IPS-NIHi11 (cell line): ENCODE results near the gene OGN.

Experiments
- DNase-seq: peaks from one replicate; pipeline ENCODE4 v3.0.0; 2012; ENCODE audit warnings: mixed read lengths, low spot score

OGN gene

GRCh38 chr9:92405818-92406217, 1.4 kb upstream of the OGN start:
- no peak for DNase-seq

DNA sequence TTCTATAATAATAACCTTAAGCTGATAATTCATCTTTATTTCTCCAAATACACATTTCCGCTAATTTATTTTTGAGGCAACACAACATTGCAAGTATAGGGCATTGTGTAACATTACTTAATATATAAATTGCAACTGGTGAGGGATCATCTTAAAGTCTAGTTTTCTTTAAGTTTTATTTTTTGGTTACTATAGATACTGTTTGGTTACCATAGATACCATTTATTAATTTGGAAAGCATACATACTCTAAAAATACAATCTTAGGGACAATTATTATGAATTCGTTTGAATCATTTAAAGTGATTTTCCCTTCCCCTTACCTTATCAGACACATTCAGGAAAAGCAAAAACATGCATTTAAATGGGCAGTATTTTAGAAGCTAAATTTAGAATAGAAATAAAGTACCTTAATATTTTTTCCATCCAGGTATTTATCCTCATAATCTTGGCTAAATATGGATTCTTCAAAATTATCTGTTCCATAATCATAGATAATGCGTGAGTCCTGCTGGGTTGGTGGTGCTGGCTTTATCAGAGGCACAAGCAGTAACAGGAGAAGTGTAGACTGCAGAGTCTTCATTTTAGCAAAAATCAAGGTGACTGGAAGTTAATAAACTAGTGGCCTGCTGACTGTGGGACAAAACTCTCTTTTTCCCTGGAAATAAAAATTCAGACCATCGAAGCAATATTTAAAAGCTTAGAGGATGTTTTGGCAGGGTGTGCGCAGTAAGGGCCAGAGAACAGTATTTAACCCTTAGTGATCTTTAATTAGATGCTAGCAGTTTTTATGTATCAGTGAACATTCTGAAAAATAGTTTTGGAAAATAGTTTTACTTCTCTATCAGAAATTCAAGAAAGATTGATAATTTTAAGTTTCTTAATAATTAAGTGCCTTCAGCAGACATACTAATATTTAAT, 1.3 kb downstream of the OGN start:
- DNase-seq: no peak

DNA sequence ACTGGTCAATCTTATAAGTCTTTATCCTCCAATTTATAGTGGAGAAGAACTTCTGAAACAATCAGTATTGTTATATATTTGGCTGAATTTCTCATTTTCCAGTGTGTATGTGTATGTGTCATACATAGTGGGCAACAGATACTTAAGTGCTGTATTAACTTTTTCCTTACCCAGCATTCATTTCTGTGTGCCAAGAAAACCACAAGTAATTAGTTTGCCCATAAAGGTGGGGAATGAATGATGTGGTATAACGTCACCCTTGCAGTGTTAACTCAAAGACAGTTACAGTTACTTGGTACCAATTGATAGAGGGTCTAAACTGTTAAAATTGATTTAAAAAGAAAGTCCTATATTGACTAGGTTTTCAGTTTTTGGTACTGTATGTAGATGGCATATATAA, 2.0 kb downstream of the OGN start:
- no peak for DNase-seq

GRCh38 chr9:92397853-92398252, 6.5 kb downstream of the OGN start:
- DNase-seq: no peak

DNA sequence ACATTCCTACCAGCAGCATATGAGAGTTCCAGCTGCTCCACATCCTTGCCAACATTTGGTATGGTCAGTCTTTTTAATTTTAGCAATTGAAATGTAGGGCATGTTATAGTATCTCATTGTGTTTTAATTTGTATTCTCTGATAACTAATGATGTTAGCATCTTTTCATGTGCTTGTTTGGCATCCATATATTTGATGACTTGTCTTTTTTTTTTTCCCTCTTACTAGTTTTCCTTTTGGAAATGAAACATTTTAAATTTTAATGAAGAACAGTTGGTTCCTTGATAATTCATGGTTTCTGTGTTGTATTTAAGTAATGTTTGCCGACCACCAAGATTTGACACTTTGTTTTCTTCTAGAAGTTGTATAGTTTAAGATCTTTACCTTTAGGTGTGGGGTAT, 8.8 kb downstream of the OGN start:
- DNase-seq: no peak

DNA sequence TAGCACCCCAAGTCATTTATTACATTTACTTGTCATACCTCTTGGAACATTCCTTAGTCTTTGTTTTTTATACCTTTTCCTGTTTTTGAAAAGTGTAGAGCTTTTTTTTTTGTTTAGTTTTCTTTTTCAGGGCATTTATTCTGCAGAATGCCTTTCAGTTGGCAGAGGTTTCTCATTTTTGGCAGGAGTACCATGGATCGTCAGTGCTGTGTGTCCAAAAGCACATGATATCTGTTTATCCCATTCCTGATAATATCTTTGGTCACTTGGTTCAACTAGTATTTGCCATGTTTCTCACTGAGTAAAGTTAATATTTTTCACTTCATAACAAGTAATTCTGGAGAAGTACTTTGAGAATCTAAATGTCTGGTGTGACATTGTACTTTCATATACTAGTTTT, 10.7 kb downstream of the OGN start:
- no peak for DNase-seq

DNA sequence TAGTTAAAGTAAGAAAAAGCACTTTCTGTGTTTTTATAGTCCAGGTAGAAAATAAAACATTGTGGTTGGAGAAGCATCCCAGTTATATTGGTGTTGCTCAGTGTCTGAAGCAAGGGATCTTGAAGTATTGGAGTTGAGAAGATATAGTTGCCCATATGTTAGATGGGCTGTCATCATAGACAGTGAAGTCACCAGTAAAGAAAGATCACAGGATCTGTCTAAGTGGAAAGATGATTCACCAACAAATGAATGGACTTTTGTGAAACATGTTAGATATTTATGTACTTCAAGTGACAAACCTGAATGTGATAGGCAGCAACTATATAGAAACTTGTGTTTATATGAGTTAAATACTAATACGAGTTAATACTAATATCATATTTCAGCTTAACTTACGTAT, 11.7 kb downstream of the OGN start:
- no peak for DNase-seq

DNA sequence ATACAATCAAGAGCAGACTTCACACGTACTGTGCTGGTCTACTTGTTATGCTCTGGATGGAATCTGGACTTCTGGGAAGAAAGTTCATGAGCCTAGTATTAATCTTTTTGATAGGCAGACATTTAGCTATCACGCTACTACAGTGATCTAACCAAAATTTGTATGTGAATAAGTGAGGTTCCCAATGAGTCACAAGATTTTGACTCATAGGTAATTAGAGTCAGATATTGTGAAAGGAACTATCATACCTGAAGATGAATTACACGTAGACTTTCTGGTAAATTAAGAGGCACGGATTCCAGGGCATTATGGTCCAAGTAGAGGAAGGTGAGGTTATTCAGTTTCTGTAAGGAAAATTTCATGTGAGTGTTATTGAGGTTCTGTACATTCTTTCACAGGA, 18.4 kb downstream of the OGN start:
- DNase-seq: no peak

GRCh38 chr9:92385477-92385876, 18.9 kb downstream of the OGN start:
- no peak for DNase-seq

GRCh38 chr9:92385001-92385400, 19.4 kb downstream of the OGN start:
- DNase-seq: no peak

GRCh38 chr9:92384375-92384774, 20.0 kb downstream of the OGN start:
- DNase-seq: no peak

- DNase-seq: no peak
These were observed 22.6 kb downstream of the OGN start for GRCh38 chr9:92381775-92382174.

- DNase-seq: no peak
These were observed 23.8 kb downstream of the OGN start for GRCh38 chr9:92380603-92381002.

- DNase-seq: no peak
These were observed 25.4 kb downstream of the OGN start for GRCh38 chr9:92378865-92379560.

- no peak for DNase-seq
These were observed 26.5 kb downstream of the OGN start for GRCh38 chr9:92377876-92378275.

GRCh38 chr9:92373167-92373566, 31.2 kb downstream of the OGN start:
- DNase-seq: no peak

- DNase-seq: no peak
These were observed 35.3 kb downstream of the OGN start for GRCh38 chr9:92369075-92369474.

DNA sequence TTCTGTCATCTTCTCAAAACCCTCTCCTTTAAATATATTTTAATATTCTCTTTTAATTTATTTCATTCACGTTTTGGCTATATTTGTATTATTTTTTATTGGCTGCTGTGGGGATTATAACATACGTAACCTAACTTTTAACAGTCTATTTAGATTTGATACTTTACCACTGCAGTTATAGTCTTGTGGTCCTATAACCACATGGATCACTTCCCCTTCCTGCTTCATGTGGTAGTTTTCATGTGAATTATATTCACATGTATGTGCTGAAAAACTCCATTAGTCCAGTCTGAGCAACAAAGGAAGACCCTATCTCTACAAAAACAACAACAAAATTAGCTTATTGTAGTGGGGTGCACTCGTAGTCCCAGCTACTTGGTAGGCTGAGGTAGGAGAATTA, 44.3 kb downstream of the OGN start:
- no peak for DNase-seq

DNA sequence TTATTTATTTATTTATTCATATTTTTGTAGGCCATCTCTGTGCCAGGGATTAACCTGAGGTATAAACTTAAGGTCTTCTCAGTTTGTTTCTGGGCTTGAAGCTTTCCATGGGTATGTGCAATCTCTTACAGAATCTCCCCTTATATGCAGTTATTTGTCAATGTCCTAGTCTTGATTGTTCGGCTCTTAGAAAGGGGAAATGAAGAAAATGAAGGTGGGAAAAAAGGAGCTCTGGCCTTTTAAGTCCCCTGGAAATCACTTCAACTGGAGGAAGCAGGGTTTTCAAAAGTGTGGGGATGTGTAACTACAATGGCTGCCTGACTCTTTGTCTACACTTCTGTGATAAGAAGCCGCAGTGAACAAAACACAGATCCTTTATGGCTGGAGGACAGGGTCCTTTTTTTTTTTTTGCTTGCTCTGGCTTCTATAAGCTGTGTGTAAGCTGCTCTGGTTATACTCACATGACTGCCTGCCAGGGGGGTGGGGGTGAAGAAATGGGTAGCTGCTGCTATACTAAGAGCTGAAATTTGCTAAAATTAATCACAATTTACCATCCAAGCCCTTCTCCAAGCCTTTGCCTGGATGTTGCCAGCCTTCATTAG, 44.9 kb downstream of the OGN start:
- DNase-seq: no peak

DNA sequence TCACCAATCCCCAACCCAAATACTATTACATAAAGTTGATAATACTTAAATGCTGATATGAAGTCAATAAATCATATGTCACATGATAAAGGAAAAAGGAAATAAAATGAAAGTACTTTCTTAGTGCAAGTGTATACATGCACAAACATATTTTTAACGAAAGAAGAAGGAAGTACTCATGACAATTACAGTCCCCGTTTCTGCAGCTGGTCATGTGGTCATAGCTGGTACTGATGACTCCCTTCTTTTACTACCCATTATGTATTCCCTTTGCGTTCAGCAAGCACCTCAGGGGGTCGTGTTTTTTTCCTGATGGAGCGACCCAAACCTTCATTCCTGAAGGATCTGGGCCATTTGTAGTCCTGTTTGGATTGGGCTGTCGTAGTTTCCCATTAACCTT, 51.3 kb downstream of the OGN start:
- DNase-seq: no peak

DNA sequence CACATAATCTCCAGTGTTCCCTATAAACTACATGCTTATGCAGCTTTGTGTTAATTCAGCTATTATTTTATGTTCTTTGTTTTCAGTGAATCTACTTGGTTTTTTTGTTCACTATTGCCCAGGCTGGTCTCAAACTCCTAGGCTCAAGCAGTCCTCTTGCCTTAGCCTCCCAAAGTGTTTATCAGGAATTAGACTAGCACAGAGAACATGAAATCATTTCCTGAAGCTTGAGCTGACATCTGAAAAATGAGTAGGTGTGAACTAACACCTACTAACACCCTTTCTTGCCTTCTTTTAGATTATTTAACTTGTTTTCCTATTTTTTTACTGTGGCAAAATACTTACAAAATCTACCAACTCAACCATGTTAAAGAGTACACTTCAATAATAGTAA, 53.6 kb downstream of the OGN start:
- DNase-seq: no peak

GRCh38 chr9:92349771-92350739, 54.3 kb downstream of the OGN start:
- DNase-seq: no peak
